ENCODE data around the gene CMC4. TPM values are rescaled to one million over a fixed set of nuclear protein-coding genes. Genes with fewer than 3 reads are reported as not detected.
A peak's percentile ranks its signal among the peaks of the same experiment; 100 is the strongest.

CMC4 gene
- total and polyA plus RNA-seq, 2 experiments from 2014 or later: 19.7 to 20.2 TPM

DNA sequence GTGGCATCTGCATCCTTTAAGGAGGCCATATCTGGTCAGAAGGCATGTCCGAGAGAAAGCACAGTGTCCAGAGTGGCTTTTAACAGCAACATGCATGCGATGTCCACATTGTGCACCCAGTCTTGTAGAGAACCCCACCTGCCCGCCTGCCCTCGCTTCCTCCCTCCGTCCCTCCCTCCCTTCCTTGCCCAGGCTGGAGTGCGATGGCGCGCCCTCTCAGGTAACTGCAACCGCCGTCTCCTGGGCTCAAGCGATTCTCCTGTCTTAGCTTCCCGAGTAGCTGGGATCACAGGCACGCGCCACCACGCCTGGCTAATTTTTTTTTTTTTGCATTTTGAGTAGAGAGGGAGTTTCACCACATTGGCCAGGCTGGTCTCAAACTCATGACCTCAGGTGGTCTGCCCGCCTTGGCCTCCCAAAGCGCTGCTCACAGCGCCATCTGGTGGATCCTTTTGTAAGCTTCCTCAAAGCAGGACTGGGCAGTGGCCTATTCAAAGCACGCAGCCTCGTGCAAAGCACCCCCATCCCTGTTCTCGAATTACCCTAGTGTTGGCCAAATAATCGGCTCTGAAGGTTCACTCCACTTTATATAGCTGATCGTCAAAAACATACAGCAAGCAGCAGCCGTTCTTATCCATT lies 15.4 kb upstream of the CMC4 start:
- peak; percentile 33 for DNase-seq
- Histone ChIP-seq H3K79me2 (ENCODE audit: insufficient read depth) (no peaks in the 10 kb centered on the region), H3K27ac (no peak overlapping the region), H2AFZ (no peak overlapping the region), H4K20me1 (ENCODE audit: insufficient read depth) (no peaks in the 10 kb centered on the region), H3K9me2 (ENCODE audit: insufficient read depth) (no peaks in the 10 kb centered on the region), H3K9me3 (ENCODE audit: low read depth) (no peaks in the 10 kb centered on the region), H3F3A (ENCODE audit: insufficient read depth) (no peaks in the 10 kb centered on the region), H3K27me3 (replicated peaks; ENCODE audit: insufficient read depth) (no peaks in the 10 kb centered on the region), H3K36me3 (ENCODE audit: low read depth) (no peaks in the 10 kb centered on the region), H3K4me2 (ENCODE audit: unreplicated experiment) (no peak overlapping the region), H3K4me1 (ENCODE audit: insufficient read depth) (no peaks in the 10 kb centered on the region), H3K9ac (no peak overlapping the region), H3K4me3 (no peak overlapping the region)
- no peak for TF ChIP-seq EZH2phosphoT487 (IDR thresholded peaks at IDR 0.05; ENCODE audit: insufficient read depth, low read depth)
- no peak for TF ChIP-seq EZH2 (IDR thresholded peaks at IDR 0.05; ENCODE audit: insufficient read depth, poor library complexity, severe bottlenecking)
- 58 to 77% methylated on average over 8 to 24 of the region's 24 CpGs for WGBS, 2 experiments (ENCODE audit: low coverage in 1 of 2, low lambda C conversion rate in 2 of 2, missing lambda C conversion rate in 2 of 2)
- in situ Hi-C loops (cut with MboI): no loop called here

DNA sequence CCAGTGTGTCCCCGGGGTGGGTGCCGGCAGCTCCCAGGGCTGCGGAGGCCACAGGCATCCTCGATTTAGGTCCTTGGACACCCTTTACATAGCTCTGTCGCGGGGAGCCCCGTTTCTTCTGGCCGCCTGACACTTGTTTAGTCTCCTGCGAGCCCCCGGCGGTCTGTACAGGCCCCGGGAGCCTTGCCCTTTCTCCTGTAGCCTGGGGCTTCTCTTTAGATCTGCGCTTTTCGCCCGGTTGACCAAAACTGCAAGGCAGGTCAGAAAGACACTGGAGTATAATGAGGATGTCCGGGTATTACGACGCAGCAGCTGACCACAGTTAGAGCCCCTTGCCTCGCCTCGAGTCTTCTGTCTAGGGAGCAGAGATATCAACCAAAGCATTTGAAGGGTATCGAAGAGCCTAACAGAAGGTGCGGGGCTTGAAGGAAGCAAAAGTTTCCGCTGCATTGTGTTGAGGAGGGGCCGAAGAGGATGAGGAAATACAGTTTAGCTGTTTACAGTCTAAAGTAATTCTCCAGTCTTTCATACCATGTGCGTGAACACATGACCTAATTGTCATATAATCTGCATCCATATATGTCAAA lies 851 bp upstream of the CMC4 start:
- Histone ChIP-seq H4K20me1 (ENCODE audit: insufficient read depth) (no peaks in the 10 kb centered on the region), H3K79me2 (ENCODE audit: insufficient read depth) (peaks cover 63% of the 10 kb centered on the region), H3K9me2 (ENCODE audit: insufficient read depth) (no peaks in the 10 kb centered on the region), H2AFZ (peak overlapping the region; percentile 88), H3K36me3 (ENCODE audit: low read depth) (no peaks in the 10 kb centered on the region), H3K27me3 (replicated peaks; ENCODE audit: insufficient read depth) (no peaks in the 10 kb centered on the region), H3K4me3 (peak overlapping the region; percentile 90), H3K9me3 (ENCODE audit: low read depth) (no peaks in the 10 kb centered on the region), H3K4me1 (ENCODE audit: insufficient read depth) (peaks cover 34% of the 10 kb centered on the region), H3K27ac (peak overlapping the region; percentile 78), H3K9ac (peak overlapping the region; percentile 88), H3K4me2 (ENCODE audit: unreplicated experiment) (peak overlapping the region; percentile 91), H3F3A (ENCODE audit: insufficient read depth) (peaks cover 23% of the 10 kb centered on the region; the same call in 1 of the 2 replicates)
- peak; percentile 27 for DNase-seq
- TF ChIP-seq EZH2phosphoT487 (IDR thresholded peaks at IDR 0.05; ENCODE audit: insufficient read depth, low read depth) (no peak), EZH2 (IDR thresholded peaks at IDR 0.05; ENCODE audit: insufficient read depth, poor library complexity, severe bottlenecking) (no peak)
- 0 to 1% methylated on average over 12 to 20 of the region's 25 CpGs for WGBS, 2 experiments (ENCODE audit: low coverage in 1 of 2, low lambda C conversion rate in 2 of 2, missing lambda C conversion rate in 2 of 2)
- in situ Hi-C loops (cut with MboI): no loop called here

DNA sequence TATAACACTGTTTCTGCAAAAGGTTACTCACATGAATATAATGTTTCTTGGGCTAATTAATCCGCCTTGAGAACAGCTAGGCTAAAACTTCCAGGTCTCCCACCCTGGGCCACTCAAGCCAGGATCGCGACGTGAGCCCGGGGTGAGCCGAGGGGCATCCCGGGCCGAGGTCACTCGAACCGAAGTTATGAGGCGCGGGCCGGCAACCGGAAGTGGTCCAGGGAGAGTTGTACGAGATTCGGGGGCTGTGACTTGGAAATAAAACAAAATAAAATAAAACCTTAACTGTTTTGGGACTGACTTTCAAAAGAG lies 317 bp downstream of the CMC4 start:
- no peak for DNase-seq
- H3K4me2 ChIP-seq (ENCODE audit: unreplicated experiment): peak overlapping the region; percentile 82
- WGBS, 2 experiments (ENCODE audit: low coverage in 1 of 2, low lambda C conversion rate in 2 of 2, missing lambda C conversion rate in 2 of 2): 1% methylated on average over 16 of the region's 16 CpGs
- no peaks in the 10 kb centered on the region for H3K27me3 ChIP-seq (replicated peaks; ENCODE audit: insufficient read depth)
- peak overlapping the region; percentile 92 for H3K4me3 ChIP-seq
- no peaks in the 10 kb centered on the region for H3K9me2 ChIP-seq (ENCODE audit: insufficient read depth)
- in situ Hi-C loops (cut with MboI): no loop called here
- peak overlapping the region; percentile 93 for H2AFZ ChIP-seq
- H3K79me2 ChIP-seq (ENCODE audit: insufficient read depth): peaks cover 75% of the 10 kb centered on the region
- TF ChIP-seq EZH2phosphoT487 (IDR thresholded peaks at IDR 0.05; ENCODE audit: insufficient read depth, low read depth) (no peak), EZH2 (IDR thresholded peaks at IDR 0.05; ENCODE audit: insufficient read depth, poor library complexity, severe bottlenecking) (no peak)
- peaks cover 24% of the 10 kb centered on the region; the same call in 1 of the 2 replicates for H3F3A ChIP-seq (ENCODE audit: insufficient read depth)
- H3K36me3 ChIP-seq (ENCODE audit: low read depth): no peaks in the 10 kb centered on the region
- peak overlapping the region; percentile 97 for H3K9ac ChIP-seq
- no peaks in the 10 kb centered on the region for H4K20me1 ChIP-seq (ENCODE audit: insufficient read depth)
- H3K4me1 ChIP-seq (ENCODE audit: insufficient read depth): peaks cover 34% of the 10 kb centered on the region
- peak overlapping the region; percentile 96 for H3K27ac ChIP-seq
- no peaks in the 10 kb centered on the region for H3K9me3 ChIP-seq (ENCODE audit: low read depth)

DNA sequence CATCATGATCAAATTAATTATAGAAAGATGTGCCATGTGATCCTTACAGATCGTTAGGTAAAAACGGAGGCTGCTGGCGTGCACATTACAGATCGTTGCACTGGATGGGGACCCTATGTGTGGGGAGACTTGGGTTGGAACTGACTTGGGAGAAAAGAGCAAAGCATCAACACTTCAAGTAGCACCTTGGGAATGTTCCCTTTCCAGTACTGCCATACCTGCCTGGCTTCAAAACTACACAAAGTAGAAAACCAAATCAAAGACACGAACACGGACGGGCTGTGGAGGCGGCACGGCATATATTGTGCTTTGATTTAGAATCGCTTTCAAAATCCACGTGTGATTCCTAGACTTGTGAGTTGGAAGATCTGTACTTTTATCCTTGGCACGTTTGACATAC lies 898 bp downstream of the CMC4 start:
- 1 to 2% methylated on average over 12 of the region's 12 CpGs for WGBS, 2 experiments (ENCODE audit: low coverage in 1 of 2, low lambda C conversion rate in 2 of 2, missing lambda C conversion rate in 2 of 2)
- TF ChIP-seq EZH2phosphoT487 (IDR thresholded peaks at IDR 0.05; ENCODE audit: insufficient read depth, low read depth) (no peak), EZH2 (IDR thresholded peaks at IDR 0.05; ENCODE audit: insufficient read depth, poor library complexity, severe bottlenecking) (no peak)
- Histone ChIP-seq H3K79me2 (ENCODE audit: insufficient read depth) (peaks cover 77% of the 10 kb centered on the region), H3K27me3 (replicated peaks; ENCODE audit: insufficient read depth) (no peaks in the 10 kb centered on the region), H3K9me3 (ENCODE audit: low read depth) (no peaks in the 10 kb centered on the region), H3K9ac (peak overlapping the region; percentile 97), H3K4me2 (ENCODE audit: unreplicated experiment) (peak overlapping the region; percentile 82), H3K36me3 (ENCODE audit: low read depth) (no peaks in the 10 kb centered on the region), H3F3A (ENCODE audit: insufficient read depth) (peaks cover 26% of the 10 kb centered on the region; the same call in 1 of the 2 replicates), H3K4me3 (peak overlapping the region; percentile 92), H3K4me1 (ENCODE audit: insufficient read depth) (peaks cover 40% of the 10 kb centered on the region), H3K9me2 (ENCODE audit: insufficient read depth) (no peaks in the 10 kb centered on the region), H4K20me1 (ENCODE audit: insufficient read depth) (no peaks in the 10 kb centered on the region), H2AFZ (peak overlapping the region; percentile 93), H3K27ac (peak overlapping the region; percentile 96)
- in situ Hi-C loops (cut with MboI): no loop called here
- peak; percentile 24 for DNase-seq
